NCI-H1436 treated with DMSO at 0.1 percent for 48 hours (cell line): ENCODE data around the gene IL22RA2.
"Not testable (repeated sequence)": the region's sequence is repeated elsewhere in the genome, so short reads cannot be mapped to it uniquely, and the experiment has no call there.

Experiments used
- DNase-seq: peaks from one replicate; lab custom pipeline; 2025; lab: John Stamatoyannopoulos, UW

Gene IL22RA2, protein sequence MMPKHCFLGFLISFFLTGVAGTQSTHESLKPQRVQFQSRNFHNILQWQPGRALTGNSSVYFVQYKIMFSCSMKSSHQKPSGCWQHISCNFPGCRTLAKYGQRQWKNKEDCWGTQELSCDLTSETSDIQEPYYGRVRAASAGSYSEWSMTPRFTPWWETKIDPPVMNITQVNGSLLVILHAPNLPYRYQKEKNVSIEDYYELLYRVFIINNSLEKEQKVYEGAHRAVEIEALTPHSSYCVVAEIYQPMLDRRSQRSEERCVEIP

GRCh38 chr6:137173501-137173900 lies at the start of gene IL22RA2:
TSS of gene IL22RA2 (minus strand) at chr6:137173644. CDS start at chr6:137161749, 11,895 bp downstream.
- DNase-seq, result no peak

DNA sequence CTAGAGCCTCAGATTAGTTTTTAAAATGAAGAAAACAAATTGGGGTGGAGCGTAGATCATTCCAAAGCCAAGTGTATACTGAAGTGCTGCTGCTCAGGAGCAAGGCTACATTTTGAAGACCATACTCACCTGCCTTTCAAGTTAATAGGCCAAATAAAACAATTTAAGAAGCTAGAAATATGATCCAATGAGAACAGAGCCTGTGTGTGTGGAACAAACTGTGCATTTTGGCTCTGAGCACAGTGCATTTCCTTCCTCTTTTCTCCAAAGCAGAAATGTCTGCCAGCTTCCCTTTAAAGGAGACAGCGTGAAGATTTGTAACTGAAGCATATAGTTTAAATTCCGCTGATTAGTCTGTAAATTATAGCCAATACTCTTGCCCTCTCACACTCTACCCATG lies 48.9 kb upstream of the IL22RA2 start:
- DNase-seq, result no peak

DNA sequence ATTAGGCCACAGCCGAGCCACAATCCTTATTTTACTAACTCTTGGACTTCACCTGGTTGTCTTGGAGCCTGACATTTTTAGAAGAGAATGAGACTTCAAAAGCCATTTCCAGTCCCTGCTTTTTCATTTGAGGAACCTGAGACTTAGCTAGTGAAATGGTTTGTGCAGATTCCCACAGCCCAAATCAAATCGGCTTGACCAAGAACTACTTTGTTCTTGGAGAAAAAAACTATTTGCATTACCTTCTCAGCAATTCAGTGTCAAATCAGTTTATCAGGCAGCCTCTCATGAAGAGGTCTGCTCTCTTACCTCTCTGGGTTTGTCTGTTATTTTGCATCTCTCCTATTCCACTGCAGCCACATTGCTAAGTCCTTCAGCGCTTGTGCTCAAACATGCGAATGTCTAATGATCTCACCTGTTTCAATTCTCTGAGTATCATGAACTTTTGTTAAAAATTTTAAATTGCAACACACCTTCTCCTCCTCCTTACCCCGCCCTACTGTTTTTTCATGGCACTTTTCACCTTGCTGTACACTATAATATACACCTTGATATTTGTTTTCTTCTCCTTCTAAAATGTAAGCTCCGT lies 46.3 kb upstream of the IL22RA2 start:
- no peak for DNase-seq

DNA sequence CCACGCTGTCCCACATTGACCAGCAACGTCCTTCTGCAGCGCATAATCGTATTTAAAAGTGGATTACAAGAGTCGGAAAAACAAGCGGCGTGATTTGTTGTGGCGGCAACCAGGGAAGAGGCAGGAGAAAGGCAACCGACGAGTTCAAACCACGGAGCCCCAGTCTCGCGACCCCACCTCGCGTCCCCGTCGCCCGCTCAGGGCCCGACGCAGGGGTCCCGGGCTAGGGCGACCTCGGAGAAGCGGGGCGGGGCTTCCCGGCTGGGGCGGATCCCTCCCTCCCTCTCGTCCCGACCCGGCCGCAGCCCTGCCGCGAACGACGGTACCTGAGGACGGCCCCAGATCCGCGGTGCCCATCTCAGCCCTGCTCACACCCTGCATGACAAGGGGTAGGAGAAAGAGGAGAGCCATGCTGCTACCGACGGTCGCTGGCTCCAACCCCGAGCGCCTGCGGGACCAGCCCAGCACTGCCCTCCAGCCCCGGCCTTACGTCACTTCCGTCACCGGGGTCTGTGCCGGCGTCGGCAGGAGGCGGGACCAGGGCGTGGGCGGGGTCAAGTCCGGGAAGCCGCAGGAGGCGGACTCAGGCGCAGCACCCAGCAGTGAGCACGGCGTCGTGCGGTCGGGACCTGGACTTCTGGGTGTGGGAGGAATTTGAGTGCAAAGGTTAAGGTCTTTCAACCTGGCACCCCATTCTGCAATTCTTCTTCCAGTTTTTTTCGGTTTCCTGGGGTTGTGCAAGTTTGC lies 45.6 kb upstream of the IL22RA2 start, which contains the start of gene IFNGR1:
Gene IFNGR1 (minus strand): TSS at position 469 of the 747 bp plus-strand sequence. CDS start 58 bp downstream, at position 411.
- peak; percentile 53 for DNase-seq

DNA sequence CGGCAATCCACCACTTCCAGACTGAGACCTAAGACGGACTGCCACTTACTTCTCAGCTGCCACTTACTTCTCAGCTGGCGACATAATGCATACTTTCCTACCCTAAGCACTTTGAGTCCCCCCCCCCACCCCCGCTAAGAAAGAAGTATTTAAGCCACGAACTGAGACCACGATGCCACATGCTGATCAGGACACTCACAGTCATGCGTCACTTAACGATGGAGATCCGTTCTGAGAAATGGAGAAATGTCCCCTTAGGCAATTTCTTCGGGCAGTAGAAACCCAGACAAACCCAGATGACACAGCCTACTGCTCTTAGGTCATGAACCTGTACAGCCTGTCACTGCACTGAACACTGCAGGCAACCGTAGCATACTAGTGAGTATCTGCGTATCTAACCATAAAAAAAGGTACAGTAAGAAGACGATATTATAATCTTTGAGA lies 45.1 kb upstream of the IL22RA2 start:
- no peak for DNase-seq

GRCh38 chr6:137217801-137218472 lies 44.5 kb upstream of the IL22RA2 start:
- DNase-seq, result no peak

GRCh38 chr6:137216875-137217553 lies 43.6 kb upstream of the IL22RA2 start:
- no peak for DNase-seq

DNA sequence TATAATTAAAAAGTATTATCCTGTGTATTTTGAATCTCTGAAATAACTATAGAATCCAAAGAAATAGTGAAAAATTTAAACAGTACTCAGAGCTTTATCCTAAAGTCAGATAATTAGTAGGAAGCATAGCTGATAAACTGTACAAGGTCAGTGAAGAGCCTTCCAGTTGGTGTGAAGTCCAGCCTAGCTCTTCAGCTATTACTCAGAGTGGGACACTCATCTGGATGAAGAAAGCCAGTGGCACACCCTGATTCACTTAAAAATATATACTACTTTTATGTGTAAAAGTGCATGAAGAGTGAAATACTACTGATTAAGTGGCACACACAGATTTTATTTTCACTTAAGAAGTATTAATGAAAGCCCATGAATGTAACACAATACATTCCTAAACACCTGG lies 42.7 kb upstream of the IL22RA2 start:
- no peak for DNase-seq

DNA sequence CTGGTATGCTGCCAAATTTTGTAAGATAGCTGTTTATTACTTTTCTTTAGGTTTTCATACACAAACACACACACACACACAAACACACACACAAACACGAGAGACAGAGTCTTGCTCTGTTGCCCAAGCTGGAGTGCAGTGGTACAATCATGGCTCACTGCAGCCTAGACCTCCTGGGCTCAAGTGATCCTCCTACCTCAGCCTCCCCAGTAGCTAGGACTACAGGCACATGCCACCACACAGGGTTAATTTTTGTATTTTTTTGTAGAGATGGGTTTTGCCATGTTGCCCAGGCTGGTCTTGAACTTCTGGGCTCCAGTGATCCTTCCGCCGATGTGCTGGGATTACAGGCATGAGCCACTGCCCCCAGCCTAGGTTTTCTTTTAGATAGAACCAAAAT lies 42.2 kb upstream of the IL22RA2 start:
- not testable (repeated sequence) for DNase-seq

GRCh38 chr6:137214931-137215330 lies 41.5 kb upstream of the IL22RA2 start:
- no peak for DNase-seq

- DNase-seq, result no peak
Measured at GRCh38 chr6:137213813-137214212, 40.4 kb upstream of the IL22RA2 start.

- no peak for DNase-seq
Measured at GRCh38 chr6:137213331-137213740, 39.9 kb upstream of the IL22RA2 start.

DNA sequence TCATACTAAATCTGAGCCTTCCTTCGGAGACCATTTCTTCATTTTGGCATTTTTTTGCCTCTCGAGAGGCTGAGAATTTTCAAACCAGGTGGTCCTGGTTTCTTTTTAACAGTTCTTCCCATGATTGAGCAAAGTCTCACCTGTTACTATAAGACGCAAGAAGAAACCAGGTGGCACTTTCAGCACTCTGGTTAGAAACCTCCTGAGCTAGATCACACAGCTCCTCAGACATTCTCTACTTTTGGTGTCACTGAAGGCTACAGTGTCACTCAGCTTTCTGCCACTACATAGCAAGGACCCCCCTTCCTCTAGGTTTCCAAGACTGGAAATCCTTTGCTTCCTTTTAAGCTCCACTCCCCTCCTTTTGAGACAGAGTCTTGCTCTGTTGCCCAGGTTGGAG lies 38.5 kb upstream of the IL22RA2 start:
- DNase-seq, result no peak

GRCh38 chr6:137210903-137211302 lies 37.5 kb upstream of the IL22RA2 start:
- no peak for DNase-seq

- DNase-seq, result no peak
Measured at GRCh38 chr6:137208279-137208678, 34.8 kb upstream of the IL22RA2 start.

DNA sequence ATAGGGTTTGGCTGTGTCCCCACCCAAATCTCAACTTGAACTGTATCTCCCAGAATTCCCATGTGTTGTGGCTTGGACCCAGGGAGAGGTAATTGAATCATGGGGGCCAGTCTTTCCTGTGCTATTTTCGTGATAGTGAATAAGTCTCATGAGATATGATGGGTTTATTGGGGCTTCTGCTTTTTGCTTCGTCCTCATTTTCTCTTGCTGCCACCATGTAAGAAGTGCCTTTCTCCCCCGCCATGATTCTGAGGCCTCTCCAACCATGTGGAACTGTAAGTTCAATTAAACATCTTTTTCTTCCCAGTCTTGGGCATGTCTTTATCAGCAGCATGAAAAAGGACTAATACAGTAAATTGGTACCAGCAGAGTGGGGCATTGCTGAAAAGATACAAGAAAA lies 34.0 kb upstream of the IL22RA2 start:
- not testable (repeated sequence) for DNase-seq

DNA sequence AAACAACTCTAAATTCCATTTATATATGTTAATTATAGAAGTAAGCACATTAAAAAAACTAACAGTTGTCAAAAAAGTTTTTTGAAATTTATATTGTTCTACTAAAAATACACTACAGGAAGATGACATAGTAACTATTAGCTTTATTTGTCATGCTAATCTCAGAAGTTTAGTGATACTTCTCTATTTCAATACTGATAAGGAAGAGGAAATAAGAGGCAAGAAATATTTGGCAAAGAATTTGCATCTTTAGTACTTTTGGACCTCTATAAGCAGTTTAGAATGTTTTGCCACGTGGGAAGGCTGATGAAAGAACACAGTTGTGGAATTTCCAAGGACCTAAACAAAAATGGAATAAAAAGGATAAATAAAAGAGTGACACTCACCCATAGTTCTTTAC lies 33.1 kb upstream of the IL22RA2 start:
- DNase-seq, result no peak

DNA sequence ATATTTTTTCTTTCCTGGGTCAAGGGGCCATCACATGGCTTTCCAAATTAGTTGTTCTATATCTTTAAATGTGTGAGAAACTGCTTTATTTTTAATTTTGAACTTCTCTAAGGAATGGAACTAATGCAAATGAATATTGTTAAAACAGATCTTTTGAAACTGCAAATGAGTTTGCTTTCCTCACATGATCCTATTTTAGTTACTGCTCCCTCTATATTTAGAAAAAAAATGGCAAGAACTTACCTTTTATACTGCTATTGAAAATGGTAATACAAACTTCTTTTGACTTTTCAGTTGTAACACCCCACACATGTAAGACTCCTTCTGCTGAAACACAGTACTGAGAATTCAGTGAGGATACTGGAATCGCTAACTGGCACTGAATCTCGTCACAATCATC lies 29.8 kb upstream of the IL22RA2 start:
- no peak for DNase-seq

GRCh38 chr6:137202078-137202477 lies 28.6 kb upstream of the IL22RA2 start:
- no peak for DNase-seq

DNA sequence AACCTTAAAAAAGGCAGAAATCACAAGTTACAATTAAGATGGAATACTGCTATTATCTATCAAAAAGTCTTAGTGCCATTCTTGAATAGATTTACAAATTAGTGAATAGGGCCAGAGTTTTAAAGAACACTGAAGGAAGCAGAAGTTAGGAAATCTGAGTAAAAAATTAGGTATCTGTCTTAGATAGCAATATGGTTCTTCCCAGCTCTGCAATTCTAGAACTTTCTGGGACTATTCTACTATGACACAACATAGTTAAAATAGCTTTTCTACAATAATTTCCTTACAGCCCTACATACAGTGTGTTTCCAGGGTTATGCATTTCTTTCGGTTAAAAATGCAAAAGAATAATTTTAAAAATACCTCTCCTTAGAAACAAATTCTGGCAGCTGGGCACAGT lies 27.6 kb upstream of the IL22RA2 start:
- DNase-seq, result no peak

DNA sequence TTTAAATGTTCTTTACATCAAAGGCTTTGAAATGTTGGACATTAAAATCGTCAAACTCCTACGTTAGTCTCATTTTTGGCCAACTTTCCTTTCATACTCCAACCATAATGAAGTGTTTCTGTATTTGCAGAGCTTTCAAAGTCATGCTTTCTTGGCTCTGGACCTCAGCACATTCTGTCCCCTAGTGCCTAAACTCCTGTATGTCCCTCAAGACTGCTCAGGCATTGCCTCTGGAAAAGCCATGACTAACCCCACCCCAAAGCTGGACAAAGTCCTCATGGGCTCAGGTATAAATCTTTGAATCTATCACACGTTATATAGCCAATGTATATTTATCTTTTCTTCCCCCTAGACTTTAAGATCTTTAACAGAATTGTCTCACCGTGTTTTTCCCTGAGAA lies 26.8 kb upstream of the IL22RA2 start:
- no peak for DNase-seq
